GM18909 (cell line): Measurements from ENCODE around the gene ZNF212.
A peak's percentile ranks its signal among the peaks of the same experiment; 100 is the strongest.
"Not testable (repeated sequence)": the region's sequence is repeated elsewhere in the genome, so short reads cannot be mapped to it uniquely, and the experiment has no call there.

Experiments used
- ATAC-seq: cut with Tn5 transposase; IDR thresholded peaks from one replicate; pipeline ENCODE4 v1.9.1; 2021; ENCODE audit warnings: mild to moderate bottlenecking; ENCODE audit not compliant: unreplicated experiment, poor library complexity

The ZNF212 gene

DNA sequence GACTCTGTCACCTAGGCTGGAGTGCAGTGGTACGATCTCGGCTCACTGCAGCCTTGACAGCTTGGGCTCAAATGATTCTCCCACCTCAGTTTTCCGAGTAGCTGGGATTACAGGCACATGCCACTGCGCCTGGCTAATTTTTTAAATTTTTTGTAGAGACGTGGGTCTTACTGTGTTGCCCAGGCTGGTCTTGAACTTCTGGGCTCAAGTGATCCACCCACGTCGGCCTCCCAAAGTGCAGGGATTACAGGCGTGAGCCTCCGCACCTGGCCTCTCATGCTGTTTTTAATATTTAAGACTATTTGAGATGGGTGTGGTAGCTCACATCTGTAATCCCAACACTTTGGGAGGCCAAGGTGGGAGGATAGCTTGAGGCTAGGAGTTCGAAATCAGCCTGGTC lies 12.1 kb downstream of the ZNF212 start:
- not testable (repeated sequence) for ATAC-seq

DNA sequence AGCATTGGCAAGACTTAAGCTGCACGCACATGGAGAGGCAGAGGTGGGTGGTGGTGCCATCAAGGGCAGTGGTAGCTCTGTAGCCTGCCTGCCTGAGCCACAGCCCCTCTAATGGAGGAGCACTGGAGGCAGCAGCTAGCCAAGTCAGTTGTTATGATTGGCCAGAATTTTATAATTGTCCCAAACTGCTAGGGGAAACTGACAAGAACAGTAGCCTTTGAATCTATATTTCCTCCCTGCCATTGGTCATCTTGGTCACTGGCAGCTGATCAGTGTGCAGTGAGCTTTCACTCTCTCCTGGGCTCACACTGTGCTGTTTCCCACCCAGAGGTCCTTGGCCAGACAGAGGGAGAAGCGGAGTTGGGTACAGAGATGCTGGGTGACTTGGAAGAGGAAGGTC lies 12.9 kb downstream of the ZNF212 start:
- no peak for ATAC-seq

DNA sequence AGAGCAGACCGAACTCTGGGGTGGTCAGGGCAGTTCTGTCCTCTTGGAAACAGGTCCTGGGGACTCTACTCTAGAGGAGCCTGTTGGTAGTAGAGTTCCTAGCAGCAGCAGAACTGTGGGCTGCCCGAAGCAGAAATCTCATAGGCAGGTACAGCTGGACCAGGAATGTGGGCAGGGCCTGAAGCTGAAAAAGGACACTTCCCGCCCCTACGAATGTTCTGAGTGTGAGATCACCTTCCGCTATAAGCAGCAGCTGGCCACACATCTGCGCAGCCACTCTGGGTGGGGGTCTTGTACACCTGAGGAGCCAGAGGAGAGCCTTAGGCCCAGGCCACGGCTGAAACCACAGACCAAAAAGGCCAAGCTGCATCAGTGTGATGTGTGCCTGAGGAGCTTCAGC lies 14.2 kb downstream of the ZNF212 start:
- no peak for ATAC-seq

DNA sequence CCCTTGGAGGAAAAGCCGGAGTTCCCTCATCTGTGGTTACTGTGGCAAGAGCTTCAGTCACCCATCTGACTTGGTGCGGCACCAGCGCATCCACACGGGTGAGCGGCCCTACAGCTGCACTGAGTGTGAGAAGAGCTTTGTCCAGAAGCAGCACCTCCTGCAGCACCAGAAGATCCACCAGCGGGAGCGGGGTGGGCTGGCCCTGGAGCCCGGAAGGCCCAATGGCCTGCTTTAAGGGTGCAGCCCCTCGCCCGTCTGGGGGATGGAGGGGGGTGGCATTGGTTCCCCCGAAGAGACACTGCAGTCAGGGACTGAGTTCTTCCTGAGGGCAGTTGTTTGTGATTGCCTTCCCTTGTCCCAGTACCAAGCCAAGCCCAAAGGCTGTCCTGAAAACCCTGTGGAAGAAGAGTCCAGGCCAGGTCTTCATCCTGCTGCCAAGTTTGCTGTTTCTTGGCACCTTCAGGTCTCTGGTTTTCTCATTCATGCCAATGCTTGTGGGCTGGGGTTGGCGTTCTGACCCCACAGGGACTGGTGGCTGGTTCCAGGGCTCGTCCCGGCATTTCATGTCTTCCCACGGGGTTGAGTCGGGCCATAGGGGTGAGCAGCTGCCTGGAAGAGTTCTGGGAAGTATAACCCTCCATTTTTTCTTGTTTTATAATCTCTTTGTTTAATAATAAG lies 14.9 kb downstream of the ZNF212 start:
- ATAC-seq, result no peak

DNA sequence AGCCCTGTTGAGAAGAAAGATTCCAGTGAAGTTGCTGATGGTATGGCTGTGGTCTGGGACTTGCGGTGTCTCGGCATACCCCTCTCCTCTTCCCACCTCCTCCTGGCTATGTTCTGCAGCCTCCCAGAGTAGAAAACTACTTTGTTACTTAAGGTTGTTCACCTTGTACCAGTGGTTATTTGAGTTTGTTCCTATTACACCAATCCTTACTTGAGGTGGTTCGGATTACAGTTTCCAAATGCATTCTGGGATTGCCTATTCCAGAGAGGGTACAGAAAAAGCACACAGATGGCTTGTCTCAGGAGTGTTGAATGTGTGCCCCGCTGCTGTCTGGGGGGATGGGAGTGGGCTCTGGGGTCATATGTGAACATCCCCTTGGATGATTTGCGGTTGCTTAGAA lies 15.7 kb downstream of the ZNF212 start:
- no peak for ATAC-seq

DNA sequence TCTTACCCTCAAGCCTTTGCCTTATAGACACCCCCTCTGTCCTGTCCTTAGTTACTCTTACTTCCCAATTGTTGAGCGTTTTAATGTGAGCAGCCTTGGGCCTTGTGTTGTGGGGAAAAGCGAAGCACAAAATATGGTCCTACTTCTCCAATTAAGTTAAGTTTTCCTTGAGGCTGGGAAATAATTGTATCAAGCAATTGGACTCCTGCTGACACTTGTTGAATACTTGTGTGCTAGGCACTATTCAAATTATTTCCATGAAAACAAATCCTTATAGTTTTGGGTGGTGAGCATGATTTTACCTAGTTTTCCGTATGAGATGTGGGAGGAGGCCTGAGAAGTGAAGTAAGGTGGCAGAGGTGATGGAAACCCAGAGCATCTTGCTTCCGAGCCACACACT lies 17.1 kb downstream of the ZNF212 start:
- ATAC-seq, result no peak

DNA sequence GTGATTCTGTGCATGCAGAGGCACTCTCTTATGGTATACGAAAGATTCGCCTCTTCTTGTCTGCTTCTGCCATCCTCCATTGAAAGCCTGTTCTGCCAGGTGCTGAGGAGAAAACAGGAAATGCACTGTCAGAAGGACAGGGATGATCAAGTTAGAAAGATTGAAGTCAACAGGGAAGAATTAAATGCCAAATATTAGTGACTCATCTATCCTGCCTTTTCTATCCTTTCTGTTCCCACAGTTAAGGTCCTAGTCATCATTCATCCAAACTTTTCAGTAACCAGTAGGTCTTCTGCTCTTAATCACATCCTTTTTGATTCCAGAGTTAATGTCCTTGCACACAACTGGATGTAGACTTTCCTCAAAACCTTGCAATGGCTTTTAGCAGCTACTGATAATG lies 17.7 kb downstream of the ZNF212 start:
- no peak for ATAC-seq

DNA sequence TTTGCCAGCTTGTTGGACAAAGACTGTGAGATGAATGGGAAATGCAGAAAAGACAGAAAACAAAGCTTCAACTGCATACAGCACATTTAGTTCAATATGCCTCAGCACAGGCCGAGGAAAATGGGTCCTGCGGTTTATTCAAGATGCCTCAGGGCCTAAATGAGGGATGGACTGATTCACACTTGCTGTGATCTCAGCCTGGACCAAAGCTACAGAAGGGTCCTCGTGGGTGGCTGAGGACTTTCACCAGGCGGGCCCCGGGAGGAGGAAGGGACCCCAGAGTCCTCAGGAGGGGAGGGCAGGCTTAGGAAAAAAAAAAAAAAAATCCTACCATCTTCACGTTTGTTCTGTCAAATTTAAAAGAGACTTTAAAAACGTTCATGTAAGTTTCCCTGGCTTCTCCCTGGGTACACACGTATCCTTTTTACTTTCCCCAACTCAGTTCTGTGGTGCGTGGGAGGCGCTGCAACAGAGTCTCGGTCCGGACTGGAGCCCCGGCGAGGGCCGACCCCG lies 21.9 kb downstream of the ZNF212 start:
- ATAC-seq, result peak; percentile 5

DNA sequence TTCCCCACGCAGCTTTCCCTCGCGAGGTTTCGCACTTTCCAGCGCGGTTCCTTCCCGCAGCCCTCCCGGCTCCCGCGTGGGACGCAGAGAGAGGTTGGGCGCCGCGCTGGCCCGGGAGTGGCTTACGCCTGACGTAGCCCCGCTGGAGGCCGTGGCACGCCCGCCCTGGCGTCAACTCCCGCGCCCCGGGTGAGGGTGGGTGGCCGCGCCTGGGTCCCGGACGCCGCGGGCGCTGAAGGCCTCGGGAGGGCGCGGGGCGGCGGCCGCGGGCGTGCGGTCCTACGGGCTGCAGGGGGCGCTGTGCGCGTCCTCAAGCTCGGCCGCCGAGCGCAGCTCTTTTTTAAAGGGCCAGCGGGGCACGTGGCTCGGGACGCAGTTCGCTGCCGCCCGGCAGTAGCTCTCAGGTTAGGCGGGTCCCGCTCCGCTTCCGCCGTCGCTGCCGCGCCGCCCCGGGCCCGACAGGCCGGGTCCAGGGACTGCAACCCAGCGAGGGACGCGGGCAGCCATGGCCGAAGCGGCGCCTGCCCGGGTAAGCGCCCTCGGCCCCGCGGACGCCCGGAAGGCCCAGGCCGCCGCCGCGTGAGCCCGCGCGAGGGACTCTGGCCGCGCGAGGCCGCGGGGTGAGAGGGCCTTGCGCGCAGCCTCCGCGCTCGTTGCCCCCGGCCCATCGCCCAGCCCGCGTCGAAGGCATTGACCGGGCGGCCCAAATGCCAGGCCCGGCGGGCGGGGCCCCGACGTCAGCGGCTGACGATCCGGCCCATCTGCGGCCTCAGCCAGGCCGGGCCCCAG lies 22.6 kb downstream of the ZNF212 start, which contains the start of gene ZNF783:
TSS of gene ZNF783 (plus strand) at position 368 of the 789 bp plus-strand sequence. CDS start at position 506, 138 bp downstream.
- ATAC-seq, result peak; percentile 90

DNA sequence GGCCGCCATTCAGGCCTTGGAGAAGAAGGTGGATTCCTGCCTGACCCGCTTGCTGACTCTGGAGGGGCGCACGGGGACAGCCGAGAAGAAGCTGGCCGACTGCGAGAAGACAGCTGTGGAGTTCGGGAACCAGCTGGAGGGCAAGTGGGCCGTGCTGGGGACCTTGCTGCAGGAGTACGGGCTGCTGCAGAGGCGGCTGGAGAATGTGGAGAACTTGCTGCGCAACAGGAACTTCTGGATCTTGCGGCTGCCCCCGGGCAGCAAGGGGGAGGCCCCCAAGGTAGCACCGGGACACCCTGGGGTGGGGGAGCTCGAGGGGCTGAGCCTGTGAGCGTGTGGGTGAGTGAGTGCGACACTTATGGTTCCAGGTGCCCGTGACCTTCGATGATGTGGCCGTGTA lies 27.0 kb downstream of the ZNF212 start:
- no peak for ATAC-seq

DNA sequence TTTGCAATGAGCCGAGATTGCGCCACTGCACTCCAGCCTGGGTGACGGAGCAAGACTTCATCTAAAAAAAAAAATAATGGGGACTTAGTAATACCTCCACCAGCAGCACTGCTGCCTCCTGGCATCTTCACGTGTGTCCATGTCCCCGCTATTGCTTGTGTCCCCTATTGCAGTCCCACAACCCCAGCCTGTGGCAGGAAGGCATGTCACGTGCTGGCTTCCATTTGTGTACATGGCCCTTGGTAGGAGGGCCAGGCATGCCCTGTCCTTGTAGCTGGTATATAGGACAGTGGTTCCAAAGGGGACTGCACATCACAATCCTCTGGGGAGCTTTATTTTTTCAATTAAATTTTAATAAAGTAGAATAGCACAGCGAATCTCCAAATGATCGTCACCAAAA lies 28.3 kb downstream of the ZNF212 start:
- ATAC-seq, result no peak

DNA sequence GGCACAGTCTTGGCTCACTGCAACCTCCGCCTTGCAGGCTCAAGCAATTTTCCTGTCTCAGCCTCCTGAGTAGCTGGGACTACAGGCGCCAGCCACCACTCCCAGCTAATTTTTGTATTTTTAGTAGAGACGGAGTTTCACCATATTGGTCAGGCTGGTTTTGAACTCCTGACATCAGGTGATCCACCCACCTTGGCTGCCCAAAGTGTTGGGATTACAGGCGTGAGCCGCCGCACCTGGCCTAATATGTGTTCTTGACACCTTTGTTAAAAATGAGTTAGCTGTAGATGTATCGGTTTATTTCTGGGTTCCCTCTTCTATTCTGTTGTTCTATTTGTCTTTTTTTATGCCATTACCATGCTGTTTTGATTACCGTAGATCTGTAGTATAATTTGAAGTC lies 35.0 kb downstream of the ZNF212 start:
- ATAC-seq, result not testable (repeated sequence)

DNA sequence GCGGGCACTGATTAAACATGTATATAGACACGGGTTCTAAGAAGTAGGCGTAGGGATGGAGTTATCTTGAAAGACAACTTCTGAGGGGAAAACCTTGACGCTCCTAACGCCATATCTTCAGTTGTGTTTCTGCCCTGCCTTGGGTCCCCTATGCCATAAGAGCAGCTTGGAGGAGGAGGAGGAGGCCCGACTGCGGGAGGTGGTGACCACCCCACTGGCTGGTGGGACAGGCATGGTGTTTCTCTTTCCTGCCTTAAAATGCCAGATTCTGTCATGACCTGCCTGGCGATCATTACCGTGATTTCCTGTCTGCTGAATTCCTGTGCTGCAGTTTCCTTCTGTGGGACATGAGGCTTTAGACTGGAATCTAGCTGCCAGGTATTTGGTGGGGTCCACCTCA lies 38.4 kb downstream of the ZNF212 start:
- no peak for ATAC-seq

DNA sequence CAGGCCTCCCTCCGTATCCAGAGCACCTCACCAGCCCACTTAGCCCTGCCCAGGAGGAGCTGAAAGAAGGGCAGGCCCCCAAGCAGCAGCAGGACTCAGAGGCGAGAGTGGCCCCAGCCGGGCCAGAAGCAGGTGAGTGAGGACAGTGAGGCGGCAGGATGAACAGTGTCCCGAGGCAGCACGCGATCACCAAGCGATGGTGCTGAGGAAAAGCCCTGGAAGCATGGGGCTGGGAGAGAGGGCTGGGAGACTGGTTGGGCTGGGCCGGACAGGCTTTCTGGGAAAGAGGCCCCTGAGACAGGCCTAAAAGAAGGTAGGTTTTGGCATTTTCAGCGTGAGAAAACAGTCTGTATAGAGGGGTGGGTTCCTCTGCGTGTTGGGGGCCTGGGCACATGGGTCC lies 38.9 kb downstream of the ZNF212 start:
- ATAC-seq, result no peak

DNA sequence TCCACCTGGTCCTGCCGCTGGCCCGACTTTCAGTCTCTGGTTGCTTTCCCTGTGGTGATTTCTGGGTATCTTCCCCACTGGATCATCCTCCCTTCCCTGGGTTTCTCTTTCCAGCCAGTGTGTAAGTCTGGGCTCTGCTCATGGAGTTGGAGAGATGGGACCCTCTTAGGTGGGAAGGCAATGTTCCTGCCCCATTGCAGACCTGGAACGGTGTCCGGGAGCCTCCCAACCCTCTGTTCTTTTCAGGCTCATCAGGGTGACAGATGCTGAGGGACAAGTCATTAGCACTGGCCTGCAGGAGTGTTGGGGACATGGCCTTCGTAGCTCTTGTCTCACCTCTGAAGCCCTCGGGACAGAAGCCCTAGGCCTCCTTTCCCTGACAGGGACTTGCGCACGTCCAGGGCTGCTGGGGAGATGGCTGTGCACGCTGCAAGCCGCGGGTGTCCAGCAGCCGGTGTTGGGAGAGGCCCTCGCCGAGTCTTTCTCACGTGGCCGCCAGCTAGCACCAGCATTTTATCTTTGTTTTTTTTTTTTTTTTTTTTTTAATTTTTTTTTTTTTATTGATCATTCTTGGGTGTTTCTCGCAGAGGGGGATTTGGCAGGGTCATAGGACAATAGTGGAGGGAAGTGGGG lies 39.8 kb downstream of the ZNF212 start:
- ATAC-seq, result no peak

DNA sequence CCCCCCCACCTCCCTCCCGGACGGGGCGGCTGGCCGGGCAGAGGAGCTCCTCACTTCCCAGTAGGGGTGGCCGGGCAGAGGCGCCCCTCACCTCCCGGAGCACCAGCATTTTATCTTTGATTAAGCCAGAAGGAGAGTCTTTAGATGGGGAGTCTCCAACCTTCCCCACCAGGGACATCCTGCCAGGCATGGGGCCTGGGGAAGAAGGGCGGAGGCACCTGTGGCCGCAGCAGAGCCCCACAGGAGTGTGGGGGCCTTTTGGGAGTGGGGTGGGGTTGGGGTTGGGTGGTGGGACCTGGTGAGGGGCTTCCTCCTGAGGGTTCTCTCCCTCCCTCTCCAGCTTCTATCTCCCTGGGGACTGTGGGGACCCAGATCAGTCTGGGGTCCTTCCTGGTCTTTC lies 40.7 kb downstream of the ZNF212 start:
- no peak for ATAC-seq

DNA sequence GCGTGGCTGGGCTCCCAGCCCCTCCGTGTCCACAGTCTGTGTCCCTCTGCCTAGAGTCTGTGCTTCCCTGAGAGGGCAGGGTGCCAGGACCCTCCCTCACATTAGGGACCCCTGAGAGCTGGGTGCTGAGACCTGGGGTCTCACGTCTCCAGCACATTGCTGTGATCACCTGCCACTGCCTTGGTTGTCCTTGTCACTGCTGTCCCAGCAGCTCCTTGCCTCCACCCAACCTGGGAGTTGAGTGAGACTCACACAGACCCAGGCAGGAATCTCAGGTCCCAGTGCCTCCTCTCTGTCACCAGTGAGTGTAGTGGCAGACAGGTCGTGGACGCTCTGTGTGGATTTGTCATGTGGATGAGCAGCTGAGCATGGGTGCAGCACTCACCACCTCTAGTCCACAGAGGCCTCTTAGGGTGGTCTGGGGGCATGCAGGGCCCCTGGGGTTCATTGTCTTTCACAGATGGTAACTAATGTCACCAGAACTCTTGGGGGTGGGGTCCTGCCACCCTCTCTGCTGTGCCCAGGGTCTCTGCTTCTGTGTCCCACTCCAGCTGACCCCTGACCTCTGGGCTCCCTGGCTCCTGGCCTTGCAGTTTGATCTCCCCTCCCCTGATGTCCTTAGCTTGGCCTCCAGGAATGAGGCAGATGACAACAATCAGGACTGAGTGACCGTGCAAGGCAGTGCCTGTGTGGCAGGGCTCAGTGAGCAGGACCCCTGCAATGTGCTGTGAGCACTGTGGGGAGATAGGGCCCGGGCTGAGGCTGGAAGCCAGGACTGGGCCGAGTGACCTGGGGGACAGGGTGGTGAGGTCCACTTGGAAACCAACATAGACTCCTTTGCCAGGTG lies 41.4 kb downstream of the ZNF212 start:
- ATAC-seq, result no peak

DNA sequence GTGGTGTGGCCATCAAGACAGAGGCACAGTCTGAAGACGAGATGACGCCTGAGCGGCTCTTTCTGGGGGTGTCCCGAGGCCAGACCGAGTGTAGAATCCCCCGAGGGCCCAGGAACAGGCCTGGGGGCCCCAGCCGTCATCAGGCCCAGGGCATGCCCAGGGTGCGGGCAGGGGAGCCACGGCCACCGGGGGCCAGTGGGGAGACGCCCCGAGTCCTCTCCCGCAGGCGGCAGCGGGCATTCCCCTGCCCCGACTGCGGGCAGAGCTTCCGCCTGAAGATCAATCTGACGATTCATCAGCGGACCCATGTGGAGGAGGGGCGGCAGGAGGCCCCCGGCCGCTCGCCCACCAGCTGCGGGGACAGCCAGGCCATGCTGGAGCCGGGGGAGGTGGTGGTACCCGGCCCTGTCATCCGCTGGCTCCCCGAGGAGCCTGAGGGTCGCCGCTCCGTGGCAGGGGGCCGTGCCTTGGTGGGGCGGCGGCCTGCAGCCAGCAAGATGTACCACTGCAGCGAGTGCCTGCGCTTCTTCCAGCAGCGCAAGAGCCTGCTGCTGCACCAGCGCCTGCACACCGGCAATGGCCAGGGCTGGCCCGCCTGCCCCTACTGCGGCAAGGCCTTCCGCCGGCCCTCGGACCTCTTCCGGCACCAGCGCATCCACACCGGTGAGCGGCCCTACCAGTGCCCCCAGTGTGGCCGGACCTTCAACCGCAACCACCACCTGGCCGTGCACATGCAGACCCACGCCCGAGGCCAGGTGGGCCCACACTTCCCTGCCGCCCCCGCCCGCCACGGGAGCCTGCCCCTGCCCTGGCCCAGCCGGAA lies 42.3 kb downstream of the ZNF212 start:
- ATAC-seq, result no peak

DNA sequence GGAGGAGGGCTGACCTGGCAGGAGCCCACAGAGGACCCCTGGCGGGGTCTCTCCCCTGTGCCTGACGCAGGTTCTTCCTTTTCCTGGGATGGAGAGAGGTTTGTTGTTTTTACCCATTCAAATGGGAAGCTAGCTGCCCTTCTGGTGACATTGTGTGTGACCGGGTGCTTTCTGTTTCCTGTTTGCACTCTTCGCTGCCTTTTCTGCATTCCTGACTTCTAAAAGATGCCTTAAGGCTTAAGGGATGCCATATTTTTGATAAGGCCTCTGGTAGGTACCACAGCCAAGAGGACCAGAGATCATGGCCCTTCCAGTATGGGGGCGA lies 42.8 kb downstream of the ZNF212 start:
- no peak for ATAC-seq

DNA sequence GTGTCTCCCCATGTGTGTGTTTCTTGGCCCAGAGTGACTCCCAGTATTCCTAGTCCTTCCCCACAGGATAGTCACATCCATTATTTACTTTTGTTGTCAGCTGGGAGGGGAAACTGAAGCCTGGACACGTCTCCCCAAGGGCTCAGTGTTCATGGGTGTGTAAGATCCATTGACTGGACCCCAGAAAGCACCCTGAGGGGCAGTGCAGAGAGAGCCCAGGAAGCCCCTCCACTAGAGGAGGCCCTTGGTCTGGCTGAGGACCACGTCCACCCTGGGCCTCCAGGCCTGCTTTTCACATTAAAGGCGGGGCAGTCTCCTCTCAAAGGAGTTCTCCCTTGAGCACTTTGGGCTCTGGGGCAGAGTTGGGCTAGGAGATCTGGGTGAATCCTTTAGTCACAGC lies 43.9 kb downstream of the ZNF212 start:
- no peak for ATAC-seq
